ENCODE data around the gene GRID1.

Gene GRID1

DNA sequence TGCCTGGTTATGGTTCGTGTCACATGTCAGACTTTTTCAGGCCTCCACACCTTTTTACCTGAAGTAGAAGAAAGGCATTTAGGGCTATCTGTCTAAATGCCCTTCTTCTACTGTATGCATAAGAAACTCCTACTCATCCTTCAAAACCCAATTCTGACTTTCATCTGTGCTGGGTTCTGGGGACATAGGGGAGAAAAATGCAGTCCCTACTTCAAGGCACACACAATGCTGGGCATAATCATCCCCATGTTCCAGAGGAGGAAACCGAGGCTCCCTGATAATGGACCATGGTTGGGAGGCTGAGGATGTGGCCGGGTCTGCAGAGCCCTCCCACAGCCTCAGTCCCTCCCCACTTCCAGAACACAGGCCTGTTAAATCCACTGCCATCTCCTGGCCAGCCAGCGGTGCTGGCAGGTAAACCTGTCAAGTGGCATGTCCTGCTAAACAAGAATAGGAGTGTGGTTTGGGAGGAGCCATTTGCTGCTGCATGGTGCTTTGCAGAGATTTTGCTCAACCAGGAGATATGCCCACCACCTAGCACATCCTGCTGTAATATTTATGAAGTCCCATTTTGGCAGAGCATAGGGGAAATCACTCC is 32.0 kb downstream of the GRID1 start:
- DNase-seq, result no peak

DNA sequence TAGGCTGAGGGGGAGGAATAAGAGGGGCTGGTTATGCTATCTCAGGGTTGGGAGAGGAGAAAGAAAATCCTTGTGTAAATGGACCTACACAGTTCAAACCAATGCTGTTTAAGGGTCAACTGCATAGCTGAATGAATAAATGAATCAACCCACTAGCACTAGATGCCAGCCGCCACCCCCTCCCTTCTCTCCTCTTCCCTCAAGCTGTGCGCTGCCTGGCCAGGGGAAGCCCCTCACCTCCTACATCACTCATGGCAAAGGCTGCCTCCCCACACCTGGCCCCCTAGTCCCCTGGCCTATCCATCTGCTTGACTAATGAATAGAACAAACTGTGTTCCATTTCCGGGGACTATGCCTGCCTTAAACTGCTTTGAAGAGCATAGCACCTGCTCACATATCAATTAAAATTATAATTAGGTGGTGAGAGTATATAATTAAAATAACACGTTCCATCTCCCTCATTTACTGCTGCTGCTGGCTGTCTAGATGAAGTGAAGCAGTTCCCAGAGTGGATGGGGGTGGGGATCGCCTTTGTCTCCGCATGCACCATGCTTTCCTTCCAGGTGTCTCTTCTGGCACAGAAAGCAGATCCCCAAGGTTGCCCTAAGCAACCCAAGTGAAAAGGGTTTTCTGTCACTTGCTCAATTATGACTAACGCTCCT is 32.6 kb downstream of the GRID1 start:
- DNase-seq, result no peak

DNA sequence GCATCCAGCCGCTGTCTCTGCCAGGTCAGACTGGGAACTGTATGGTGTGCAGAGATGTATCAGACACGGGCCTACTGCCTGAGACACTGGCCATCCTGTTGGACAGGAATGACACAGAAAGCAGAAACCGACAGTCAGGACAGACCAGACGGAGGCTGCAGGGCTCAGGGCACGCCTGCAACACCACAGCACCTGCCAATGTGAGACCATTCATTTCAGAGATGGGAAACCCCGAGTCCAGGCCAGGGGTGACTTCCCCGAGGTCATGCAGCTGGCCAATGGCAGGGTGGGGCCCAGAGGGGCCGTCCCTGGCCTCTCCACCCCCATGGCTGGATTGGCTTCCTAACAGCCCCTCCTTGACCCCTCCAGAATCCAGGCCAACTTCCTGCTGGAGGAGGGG is 34.7 kb downstream of the GRID1 start:
- no peak for DNase-seq

DNA sequence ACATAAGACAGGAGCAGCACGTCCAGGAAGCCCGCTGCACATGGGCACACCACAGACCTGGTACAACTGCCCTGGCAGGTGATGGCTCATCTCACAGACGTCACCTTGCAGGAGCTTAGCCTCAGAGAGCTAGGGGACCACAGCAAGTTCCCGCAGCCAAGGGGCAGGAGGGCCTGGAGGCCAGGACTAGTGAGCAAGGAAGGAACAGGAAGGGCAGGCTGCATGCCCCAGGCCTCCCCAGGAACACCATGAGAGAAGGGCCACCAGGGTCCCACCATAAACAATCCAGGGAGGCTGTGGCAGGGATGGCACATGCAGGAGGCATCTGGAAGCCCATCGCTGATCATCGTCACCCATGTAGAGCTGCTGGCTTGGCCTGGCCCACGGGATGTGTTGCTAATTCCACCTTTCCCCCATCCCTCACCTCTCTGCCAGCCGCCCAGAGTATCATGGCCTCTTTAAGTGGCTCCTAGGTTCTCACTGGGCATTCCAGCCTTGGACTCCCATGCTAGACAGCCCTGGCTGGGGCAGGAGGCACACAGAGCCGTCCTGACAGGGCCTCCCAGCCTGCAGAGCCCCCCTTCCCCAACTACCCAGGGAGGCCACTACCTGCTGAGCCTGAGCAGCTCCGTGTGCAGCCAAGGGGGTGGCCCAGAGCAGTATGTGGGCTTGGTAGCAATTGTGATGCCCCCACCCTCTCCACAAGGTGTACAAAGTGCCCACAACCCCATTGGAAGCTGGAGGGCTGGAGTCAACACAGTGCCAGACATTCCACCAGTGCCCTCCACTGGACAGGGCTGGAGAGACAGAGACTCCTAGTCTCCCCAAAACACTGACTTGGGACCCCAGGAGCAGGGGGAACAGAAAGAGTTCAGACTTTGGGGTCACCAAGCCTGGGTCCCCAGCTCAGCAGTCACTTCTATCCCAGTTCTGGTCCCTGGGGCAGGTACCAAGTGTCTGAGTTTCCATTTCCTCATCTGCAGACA is 35.5 kb downstream of the GRID1 start:
- no peak for DNase-seq

DNA sequence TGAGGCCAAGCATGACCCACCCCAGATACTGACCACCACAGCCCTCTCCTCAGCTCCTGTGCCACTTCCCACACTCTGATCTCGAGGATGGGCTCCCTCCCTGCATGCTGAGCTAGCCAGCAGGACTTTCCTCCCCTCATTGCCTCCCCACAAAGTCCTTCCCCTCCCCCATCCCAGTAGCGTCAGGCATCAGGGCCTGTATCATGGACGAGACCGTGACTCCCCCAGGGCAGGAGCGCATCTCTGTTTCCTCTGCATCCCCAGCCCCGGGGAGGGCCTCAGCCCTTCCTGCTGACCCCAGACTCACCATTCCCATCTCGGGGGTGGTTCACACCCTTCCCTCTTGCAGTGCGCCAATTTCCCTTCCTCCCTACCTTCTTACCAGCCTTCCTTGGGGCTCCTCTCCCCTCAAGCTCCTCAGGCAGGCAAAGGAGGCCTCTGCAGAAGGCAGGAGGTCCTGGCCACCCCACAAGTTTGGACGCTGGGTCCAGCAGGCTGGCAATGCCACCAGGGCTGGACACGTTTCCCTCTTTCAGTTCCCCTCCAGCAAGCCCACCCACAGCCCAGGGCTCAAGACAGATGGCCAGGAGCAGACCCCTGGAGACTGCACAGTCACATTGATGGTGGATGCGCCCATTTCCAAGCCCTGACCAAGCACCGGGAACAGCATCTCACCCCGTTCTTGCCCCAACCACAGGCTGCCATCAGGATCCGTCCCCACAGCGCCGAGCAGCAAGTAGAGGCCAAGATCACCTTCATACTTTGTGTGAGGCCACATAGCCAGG is 36.5 kb downstream of the GRID1 start:
- no peak for DNase-seq

DNA sequence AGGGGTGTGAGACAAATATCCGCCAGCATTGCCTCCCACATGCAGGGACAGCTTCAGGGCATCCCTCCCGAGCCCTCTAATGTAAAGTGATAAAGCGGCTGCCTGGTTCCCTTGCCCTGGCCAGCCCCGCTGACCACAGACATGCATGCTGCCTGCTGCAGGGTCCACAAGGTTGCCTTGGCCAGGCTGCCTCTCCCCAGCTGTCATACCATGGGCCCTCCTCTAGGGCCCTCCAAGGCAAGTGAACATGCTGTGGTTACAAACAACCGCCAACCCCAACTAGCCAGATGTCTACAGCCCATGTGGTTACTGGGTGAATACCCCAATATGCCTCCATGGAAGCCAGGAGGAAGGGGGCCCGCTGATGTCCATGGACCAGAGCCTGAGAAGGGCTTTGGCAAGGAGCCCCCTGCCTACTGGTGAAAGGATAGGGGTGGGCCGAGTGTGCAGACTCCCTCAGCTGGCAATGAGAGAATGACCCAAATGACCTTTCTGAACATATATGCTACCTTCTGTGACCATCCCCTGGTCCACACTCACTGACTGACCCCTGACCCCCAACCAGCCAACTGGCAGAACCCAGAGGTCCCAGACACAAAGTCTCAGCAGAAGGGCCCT is 37.4 kb downstream of the GRID1 start:
- no peak for DNase-seq

DNA sequence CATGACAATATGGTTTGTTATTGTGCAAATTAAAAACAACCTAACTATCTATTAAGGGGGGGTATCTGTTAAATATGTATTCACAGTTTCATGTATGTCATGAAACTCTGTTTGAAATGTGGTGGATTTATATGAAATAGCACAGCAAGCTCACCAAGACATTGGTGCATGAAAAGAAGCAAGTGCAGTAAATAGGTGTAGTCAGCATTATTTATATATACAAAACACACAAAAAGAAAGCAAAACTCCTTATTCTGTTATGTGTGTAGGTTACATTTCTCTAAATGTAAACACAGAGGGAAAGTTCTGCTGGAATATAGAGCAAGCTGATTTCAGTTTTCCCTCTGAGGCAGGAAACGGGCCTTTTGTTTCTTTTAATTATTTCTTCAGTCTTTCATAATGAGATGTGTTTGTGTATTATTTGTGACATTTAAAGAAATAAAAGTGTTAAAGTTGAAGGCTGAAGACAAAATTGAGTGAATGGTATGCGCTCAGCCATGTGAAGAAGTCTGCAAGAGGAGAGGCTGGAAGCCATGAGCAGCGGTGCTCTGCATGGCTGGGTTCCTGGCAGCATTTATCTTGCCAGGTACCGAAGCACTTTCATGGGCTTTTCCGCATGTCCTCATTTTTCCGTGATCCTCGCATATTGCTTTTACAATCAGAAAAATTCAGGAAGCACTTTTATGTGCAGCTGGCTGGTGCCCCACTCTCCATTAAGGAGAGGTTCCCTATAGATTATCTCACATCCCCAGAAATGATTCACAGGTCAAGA is 38.5 kb downstream of the GRID1 start:
- no peak for DNase-seq

DNA sequence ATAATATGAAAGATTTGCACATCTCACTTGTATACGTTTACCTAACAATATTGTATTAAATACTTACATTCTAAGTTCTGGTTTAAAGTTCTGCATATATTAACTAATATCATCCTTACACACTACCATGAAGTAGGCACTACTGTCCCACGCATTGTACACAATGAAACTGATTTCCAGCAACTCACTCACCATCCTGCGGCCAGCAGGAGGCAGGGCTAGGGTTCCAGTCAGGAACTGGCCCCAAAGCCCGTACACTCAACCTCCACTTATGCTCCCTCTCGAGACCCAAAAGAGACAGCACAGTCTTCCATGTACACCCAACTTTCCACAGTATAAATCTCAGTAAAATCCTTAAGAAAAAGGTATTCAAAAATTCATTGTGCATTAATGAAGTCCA is 41.4 kb downstream of the GRID1 start:
- no peak for DNase-seq

DNA sequence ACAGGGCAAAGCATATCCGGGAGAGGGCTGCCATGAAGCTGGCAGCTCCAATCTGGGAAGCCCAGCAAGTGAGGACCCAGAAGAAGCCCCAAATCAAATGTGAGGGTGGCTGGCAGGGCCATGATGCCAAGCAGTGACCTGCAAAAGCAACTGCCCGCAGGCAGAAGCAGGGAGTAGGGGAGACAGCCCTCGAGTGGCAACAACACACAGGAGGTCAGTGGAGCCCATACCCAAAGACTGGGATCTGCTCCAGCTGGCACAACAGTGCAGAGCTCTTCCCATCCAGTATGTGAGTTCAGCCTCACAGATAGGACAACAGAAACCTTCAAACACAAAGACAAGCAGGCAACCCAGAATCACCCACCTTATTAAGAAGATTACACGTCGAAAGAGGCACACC is 45.0 kb downstream of the GRID1 start:
- no peak for DNase-seq

DNA sequence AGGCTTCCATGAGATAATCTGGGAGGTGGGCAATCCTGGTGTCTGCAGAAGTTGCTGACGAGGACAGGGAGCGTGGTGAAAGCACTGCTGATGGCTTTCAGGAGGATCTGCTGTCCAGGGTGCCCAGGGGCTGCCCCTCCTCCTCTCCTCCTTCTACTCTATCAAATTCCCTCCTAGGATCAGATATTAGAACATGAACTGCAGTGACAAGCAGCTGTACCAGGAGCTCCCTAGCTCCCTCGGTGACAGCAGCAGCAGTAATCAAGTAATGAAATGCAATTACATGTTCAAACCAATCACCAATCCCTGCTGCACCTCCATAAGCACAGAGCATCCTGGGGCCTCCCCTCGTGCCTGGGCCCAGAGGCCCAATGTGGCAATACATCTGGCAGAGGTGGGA is 46.9 kb downstream of the GRID1 start:
- DNase-seq, result no peak

DNA sequence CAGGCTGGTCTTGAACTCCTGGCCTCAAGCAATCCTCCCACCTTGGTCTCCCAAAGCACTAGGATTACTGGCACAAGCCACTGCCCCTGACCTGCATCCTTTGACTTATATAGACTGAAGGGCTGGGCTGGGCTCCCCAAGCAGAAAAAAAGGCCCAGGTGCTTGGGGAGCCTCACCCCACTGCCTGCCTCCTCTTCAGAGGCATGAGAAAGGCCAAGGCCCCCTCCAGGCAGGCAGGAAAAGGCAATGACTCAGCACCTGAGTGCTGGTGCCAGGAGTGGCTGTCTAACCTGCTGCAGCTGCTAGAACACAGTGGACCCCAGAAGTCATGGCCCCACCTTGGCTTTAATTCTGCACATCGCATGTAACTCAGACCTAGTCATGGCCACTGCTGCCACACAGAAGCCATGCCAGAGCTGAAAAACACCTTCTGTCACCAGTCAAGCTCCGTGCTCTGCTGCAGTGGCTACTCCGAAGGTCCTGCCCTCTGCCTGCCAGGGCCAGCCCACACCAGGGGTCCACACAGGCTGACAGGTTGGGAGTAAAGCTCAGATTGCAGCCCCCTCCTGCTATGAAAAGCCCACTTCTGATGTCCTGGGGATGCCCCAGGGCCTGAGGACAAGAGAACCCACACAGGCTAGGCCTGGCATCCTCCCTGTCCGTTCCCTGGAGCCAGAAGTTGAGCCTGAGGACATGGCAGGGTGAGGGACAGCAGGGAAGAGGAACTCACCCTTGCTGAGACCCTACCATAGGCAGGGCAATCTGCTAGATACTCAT is 48.5 kb downstream of the GRID1 start:
- no peak for DNase-seq

DNA sequence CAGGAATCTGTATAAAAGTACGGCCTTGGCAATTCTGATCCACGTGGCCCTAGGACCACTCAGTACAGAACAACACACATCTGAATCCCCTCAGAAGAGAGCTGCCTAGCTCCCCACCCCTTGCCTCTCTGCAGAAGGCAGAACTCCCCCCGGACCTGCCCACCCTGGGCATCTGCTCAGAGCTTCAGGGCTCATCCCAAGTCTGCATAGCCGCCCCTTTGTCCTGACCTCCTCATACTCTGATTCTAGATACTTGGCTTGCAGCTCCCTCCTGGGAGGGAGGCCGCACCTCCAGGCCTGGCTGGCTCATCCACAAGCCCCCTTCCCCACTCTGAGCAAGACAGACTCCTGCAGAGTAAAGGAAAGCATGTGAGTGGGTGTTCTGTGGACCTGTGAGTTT is 49.6 kb downstream of the GRID1 start:
- DNase-seq, result no peak

DNA sequence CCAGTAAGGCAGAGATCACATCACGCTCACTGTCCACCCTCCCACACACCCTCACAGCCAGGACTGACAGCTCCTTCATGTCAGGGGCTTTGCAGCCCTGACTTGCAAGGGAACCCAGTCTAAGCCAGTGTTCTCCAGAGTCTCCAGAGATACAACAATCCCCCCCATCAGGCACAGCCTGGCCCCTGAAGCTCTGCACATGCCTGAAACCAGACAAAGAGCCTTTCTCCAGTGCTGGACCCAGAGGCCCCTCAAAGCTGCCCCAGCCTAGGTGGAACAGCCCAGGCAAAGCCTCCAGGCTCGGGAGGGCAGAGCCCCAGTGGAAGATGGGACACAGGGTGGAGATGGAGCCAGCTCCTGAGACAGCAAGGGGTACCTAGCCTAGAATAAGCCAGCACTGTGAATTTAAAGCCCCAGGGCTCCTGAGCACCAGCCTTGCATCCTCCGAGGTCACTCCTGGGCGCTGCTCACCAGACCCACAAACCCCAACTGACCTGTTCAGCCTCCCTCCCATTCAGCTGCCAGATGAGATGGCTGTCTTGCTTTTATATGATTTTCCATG is 50.2 kb downstream of the GRID1 start:
- DNase-seq, result no peak

DNA sequence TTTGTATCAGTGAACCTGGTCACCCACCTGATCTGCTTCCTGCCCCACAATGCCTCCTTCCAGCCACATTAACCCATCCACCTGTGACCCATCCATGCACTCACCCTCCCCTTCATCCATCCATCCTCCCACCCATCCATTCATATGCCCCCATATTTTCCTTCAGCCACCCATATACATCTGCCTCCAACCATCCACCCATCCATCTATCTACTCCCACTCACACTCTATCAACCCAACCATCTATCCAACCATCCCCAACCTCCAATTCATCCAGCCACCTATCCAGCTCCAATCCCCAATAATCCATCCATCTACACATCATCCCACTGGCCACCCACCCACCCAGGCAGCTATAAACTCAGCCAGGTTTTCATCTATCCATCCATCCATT is 51.0 kb downstream of the GRID1 start:
- DNase-seq, result no peak

DNA sequence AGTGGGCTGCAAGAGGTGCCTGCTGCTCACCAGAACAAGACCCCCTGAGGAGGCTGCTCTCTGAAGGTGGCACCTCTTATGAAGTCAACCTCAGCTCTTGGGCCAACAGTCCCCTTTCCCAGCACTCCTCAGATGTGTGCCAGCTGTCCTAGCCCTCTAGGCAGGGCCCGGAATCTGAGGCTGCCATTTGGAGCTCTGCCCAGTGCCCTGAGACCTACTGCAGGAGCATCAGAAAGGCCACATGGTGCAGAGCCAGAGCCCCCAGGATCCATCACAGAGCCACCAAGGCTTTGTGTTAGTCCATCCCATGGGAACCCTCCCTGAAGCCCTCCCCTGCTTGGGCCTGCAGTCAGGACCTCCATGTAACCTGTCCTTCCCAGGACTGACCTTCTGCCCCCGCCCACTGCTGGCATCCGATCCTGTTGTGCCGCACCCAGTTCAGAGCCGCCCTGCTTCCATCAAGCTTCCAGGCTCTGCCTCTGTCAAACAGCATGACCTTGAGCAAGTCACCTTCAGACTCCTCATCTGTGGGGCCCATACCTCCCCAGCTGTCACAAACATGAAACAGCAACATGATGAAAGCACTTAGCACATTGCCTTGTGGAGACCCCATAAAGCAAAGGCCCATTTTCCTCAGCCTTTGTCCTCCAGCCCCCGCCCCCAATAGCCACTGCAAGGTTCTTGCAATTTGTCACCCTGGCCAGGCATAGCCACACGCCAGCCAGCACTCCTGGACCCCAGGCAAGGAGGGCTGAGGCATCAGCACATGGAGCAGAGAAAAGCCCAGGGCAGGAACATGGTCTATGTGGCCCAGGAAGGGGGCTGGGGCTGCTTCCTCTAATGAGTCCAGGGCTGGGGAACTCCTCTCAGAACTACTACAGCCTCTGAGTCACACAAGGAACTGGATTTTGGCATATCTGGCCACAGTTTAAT is 51.7 kb downstream of the GRID1 start:
- no peak for DNase-seq

DNA sequence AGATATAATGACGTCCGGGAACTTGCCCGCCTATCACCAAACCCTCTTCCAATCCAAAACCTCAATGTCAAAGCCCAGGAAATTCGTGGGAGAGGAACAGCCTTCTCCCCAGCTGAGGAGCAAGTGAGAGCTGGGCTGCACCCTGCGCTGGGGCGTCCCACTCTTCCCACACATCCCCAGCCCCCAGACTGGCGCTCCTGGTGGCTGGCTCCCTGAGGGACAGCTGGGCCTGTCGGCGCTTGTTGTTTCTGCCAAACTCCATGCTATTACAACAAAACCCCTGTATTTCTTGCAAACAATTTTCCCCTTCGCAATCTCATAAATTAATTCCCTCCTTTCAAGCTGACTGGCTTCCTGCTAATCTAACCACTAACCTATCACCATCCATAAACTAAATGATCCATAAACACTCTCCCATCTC is 53.0 kb downstream of the GRID1 start:
- DNase-seq, result no peak

DNA sequence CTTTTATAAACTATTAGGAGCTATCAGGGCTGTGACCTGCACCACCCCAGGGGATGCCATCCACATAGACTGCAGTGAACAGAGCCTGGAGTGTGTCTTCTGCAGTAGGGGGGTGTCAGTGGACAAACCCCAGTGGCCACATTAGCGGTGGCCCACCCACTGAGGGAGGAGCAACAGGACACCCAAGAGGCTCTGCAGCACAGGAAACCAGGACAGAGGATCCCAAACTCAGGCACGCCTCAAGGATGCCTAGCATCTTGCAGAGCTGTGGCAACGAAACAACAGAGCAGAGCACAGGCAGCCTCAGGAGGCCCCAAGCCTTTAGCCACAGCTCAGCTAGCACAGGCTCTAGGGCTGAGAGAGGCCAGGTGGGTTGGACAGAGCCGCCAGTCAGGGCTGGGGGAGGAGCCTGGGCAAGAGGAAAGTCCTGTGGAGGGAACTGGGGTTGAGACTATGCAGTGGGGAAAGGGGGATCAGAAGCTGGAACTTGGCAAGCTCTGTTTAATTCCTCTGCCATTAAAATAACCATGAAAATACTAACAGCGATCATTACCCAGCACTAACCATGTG is 53.8 kb downstream of the GRID1 start:
- no peak for DNase-seq

DNA sequence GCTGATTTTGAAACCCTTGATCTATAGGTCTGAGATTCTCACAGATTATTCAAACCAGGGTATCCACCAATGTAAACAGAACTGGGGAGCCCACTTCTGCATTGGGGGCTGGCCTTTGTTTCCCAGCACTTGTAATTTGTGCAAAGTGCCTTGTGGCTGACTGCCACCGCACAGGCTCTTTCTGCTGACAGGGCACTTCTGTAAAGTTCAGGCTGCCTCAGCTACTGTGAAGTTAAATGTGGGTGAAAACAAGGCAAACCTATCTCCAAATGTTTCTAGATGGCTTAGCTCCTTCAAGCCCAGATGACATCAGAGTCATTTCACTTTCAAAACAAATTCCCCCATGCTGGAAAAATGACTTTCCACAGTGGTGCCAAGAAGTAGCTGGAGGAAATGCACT is 54.7 kb downstream of the GRID1 start:
- no peak for DNase-seq

DNA sequence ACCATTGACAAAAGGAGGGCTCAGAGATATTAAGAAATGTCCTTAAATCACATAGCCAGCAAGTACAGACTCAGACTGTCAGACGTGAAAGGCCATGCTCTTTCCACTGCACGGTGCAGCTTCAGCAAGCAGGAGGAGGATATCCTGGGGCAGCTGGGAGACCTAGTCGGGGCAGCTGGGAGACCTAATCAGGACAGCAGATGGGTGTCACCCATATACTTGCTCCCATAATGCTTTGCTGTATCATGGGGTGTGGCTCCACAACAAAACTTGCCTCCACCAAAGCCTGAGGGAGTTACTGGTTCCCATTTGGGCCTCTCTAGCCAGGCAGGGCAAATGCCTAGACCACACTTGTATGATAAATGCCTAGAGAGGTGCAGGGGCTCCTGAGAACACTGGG is 55.4 kb downstream of the GRID1 start:
- no peak for DNase-seq

All from CD4-positive, alpha-beta T cell treated with Interleukin-1 beta for 1 hour (primary cell).